Upper lobe of right lung (tissue), 1 donor: ENCODE measurements around the gene RNF213. TPM values are rescaled to one million over a fixed set of nuclear protein-coding genes. Genes with fewer than 3 reads are reported as not detected.
"Not testable (repeated sequence)": the region's sequence is repeated elsewhere in the genome, so short reads cannot be mapped to it uniquely, and the experiment has no call there.

ENCODE experiments used
- ATAC-seq: fragments of 200-7000 bp; cut with Tn5 transposase; one replicate; pipeline ENCODE4 v1.9.1; 2020; ENCODE audit warnings: mild to moderate bottlenecking, moderate library complexity
- DNase-seq: peaks from one replicate; pipeline ENCODE4 v3.0.0-alpha.2; 2020
- H3K27ac ChIP-seq: fragments of 200-600 bp; one replicate; pipeline ENCODE4 v1.8.0; 2022
- H3K27me3 ChIP-seq: fragments of 200-600 bp; one replicate; pipeline ENCODE4 v1.8.0; 2022; ENCODE audit warnings: mild to moderate bottlenecking
- H3K36me3 ChIP-seq: fragments of 200-600 bp; one replicate; pipeline ENCODE4 v1.8.0; 2022
- H3K4me1 ChIP-seq: fragments of 200-600 bp; one replicate; pipeline ENCODE4 v1.8.0; 2022
- H3K4me3 ChIP-seq: fragments of 200-600 bp; one replicate; pipeline ENCODE4 v1.8.0; 2022; ENCODE audit warnings: mild to moderate bottlenecking
- H3K9me3 ChIP-seq: fragments of 200-600 bp; one replicate; pipeline ENCODE4 v1.8.0; 2022
- intact Hi-C: fragments of 100-400 bp; cut with DNase I; formaldehyde crosslinking; loops from one replicate; pipeline ENCODE4 v1.11.0; 2022
- total RNA-seq: library from RNA; stranded (reverse); fragmentation: NEBNext Ultra II Directional; extraction: Animal tissue kit (Norgen Biotek cat#: 25700); gene quantifications from one replicate; pipeline ENCODE4 v1.2.1, GENCODE V29; 2021
- TF ChIP-seq, protein P1 (sequence below): fragments of 200-600 bp; IDR thresholded peaks from one replicate; pipeline ENCODE4 v1.8.0; 2022; ENCODE audit warnings: antibody characterized with exemption
- donor health status: DM: no; HTN: yes; CAD: no; lungs with severe emphysema.

RNF213 gene
- total RNA-seq, 1 donor from 2014 or later, result 236 TPM

DNA sequence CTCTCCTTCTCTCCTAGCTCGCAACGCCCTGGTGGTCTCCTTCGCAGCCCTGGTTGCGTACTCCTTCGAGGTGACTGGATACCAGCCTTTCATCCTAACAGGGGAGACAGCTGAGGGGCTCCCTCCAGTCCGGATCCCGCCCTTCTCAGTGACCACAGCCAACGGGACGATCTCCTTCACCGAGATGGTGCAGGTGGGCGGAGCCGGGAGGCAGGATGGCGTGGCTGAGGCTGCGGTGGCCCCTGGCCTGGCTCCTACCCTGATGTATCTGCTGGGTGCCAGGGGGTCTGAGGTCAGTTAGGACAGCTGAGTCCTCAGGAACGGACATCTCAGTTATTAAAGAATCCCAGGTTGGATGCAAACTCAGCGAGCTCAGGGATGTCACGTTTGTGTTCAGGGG, 23.7 kb upstream of the RNF213 start:
- intact Hi-C loops, result no loop called here
- ATAC-seq (no peak), DNase-seq (no peak)
- Histone ChIP-seq H3K4me1 (no peaks in the 10 kb centered on the region), H3K27ac (no peak overlapping the region), H3K9me3 (peaks cover 8% of the 10 kb centered on the region), H3K36me3 (peaks cover 52% of the 10 kb centered on the region), H3K4me3 (no peak overlapping the region), H3K27me3 (no peaks in the 10 kb centered on the region)
- TF ChIP-seq, protein P1, sequence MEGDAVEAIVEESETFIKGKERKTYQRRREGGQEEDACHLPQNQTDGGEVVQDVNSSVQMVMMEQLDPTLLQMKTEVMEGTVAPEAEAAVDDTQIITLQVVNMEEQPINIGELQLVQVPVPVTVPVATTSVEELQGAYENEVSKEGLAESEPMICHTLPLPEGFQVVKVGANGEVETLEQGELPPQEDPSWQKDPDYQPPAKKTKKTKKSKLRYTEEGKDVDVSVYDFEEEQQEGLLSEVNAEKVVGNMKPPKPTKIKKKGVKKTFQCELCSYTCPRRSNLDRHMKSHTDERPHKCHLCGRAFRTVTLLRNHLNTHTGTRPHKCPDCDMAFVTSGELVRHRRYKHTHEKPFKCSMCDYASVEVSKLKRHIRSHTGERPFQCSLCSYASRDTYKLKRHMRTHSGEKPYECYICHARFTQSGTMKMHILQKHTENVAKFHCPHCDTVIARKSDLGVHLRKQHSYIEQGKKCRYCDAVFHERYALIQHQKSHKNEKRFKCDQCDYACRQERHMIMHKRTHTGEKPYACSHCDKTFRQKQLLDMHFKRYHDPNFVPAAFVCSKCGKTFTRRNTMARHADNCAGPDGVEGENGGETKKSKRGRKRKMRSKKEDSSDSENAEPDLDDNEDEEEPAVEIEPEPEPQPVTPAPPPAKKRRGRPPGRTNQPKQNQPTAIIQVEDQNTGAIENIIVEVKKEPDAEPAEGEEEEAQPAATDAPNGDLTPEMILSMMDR, result no peak

DNA sequence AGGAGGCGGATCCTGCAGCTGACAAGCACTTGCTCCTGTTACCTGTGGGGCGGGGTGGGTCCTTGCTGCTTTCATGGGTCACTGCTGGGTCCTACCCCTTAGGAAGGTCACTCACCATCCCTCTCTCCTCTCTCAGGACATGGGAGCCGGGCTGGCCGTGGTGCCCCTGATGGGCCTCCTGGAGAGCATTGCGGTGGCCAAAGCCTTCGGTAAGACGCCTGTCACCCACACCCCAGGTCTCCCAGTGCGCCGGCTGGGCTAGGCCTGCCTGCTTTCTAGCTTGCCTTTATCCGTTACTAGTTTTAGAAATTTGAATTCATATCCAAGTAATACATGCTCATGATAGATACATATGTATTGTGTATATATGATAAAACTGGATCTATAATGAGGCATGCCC, 23.3 kb upstream of the RNF213 start:
- Histone ChIP-seq H3K4me1 (no peaks in the 10 kb centered on the region), H3K4me3 (no peak overlapping the region), H3K27ac (no peak overlapping the region), H3K27me3 (no peaks in the 10 kb centered on the region), H3K9me3 (peaks cover 8% of the 10 kb centered on the region), H3K36me3 (peaks cover 57% of the 10 kb centered on the region)
- ATAC-seq, result no peak
- TF ChIP-seq, protein P1, result no peak
- intact Hi-C loops, result no loop called here
- DNase-seq, result no peak

DNA sequence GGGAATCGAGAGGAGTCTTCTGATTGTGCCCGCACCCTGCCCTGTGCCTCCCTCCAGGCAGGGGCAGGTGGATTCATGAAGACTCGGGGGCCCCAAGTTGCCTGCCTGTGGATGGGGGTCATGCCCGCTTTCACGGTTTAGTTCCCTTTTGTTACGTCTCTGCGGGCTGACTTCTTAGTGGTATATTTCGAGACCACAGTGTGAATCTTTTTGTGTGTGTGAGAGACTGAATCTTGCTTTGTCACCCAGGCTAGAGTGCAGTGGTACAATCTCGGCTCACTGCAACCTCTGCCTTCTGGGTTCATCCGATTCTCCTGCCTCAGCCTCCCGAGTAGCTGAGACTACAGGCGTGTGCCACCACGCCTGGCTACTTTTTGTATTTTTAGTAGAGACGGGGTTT, 18.1 kb upstream of the RNF213 start:
- Histone ChIP-seq H3K9me3 (no peaks in the 10 kb centered on the region), H3K27ac (no peak overlapping the region), H3K27me3 (no peaks in the 10 kb centered on the region), H3K36me3 (peaks cover 64% of the 10 kb centered on the region), H3K4me3 (no peak overlapping the region), H3K4me1 (no peaks in the 10 kb centered on the region)
- TF ChIP-seq, protein P1, result no peak
- ATAC-seq (no peak), DNase-seq (no peak)
- intact Hi-C loops, result no loop called here

DNA sequence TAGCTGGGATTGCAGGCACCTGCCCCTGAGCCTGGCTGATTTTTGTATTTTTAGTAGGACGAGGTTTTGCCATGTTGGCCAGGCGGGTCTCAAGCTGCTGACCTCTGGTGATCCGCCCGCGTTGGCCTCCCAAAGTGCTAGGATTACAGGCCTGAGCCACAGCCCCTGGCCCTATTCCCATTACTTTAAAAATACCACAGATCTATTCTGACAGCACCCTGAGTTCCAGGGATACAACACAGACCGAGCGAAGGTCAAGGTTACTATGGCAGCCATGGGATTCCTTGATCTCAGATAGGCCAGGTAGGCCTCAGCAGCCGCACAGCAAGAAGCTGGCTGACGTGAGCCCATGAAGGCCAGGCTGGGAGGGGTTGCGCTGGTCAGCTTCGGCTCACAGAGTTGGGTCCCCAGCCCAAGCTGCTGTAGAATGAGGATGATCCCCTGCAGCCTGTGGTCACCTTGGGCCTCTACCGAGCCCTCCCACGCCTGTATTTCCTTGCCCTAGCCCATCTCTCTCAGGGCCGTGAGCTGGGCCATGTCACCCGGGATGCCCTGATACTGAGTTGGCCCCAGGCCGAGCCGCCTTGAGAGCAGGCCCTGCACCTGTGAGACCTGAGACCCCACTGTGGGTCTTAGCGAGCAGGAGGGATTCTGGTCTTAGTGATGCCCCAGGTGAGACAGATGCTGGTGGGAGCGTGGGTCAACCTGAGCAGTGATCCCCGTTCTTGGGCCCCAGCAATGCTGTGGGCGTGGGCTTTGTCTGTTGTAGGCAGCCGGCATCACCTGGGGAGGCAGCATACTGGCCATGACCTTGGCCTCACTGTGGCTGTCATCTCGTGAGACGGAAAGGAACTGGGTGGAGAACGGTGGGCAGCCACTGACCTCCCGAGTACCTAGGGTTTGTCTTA, 16.9 kb upstream of the RNF213 start:
- Histone ChIP-seq H3K27me3 (no peaks in the 10 kb centered on the region), H3K4me1 (no peaks in the 10 kb centered on the region), H3K36me3 (peaks cover 57% of the 10 kb centered on the region), H3K27ac (no peak overlapping the region), H3K9me3 (no peaks in the 10 kb centered on the region), H3K4me3 (no peak overlapping the region)
- no peak for DNase-seq
- intact Hi-C loops, result no loop called here
- no peak for ATAC-seq
- TF ChIP-seq, protein P1, result no peak

DNA sequence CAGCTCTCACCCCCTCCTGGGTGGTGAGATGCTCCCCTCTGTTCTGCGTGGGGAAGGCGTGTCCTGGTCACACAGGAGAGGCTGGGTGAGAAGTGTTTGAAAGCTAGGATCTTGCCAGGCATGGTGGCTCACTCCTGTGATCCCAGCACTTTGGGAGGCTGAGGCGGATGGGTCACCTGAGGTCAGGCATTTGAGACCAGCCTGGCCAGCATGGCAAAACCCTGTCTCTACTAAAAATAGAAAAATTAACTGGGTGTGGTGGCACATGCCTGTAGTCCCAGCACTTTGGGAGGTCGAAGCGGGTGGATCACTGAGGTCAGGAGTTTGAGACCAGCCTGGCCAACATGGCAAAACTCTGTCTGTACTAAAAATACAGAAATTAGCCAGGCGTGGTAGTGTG, 16.2 kb upstream of the RNF213 start:
- H3K27me3 ChIP-seq, H3K4me3 ChIP-seq, H3K9me3 ChIP-seq, H3K4me1 ChIP-seq, ATAC-seq, H3K27ac ChIP-seq, DNase-seq, intact Hi-C loops: not testable (repeated sequence)
- H3K36me3 ChIP-seq, result peaks cover 62% of the 10 kb centered on the region

DNA sequence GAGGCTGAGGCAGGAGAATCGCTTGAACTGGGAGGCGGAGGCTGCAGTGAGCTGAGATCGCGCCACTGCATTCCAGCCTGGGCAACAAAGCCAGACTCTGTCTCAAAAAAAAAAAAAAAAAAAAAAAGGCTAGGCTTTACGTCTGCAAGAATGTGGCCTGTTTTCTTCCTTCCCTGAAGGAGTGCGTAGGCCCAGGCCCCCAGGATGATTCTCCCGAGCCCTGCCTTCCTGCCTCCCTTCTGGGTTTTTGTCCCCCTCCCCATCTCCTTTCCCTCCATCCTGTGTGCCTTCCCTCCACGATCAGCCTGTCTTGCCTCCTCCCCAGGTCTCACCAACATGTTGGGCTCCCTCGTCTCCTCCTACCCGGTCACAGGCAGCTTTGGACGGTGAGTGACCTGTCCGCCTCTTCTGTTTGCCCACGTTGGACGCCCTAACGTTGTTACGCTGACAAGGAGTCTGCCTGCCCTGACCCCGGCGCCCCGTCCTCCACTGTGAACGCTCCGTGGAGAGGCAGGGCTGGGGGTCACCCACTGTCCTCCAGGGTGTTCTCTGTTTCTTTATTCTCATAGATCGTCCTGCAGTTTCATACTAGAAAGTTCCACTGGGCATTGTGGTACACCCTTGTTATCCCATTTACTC, 15.7 kb upstream of the RNF213 start:
- Histone ChIP-seq H3K36me3 (peaks cover 68% of the 10 kb centered on the region), H3K27ac (no peak overlapping the region), H3K4me3 (no peak overlapping the region), H3K9me3 (no peaks in the 10 kb centered on the region), H3K27me3 (no peaks in the 10 kb centered on the region), H3K4me1 (no peaks in the 10 kb centered on the region)
- no peak for DNase-seq
- no peak for ATAC-seq
- TF ChIP-seq, protein P1, result no peak
- intact Hi-C loops, result no loop called here
